Calu3 (cell line): ENCODE data around the gene ZNHIT3. TPM values are rescaled to one million over a fixed set of nuclear protein-coding genes. Genes with fewer than 3 reads are reported as not detected.
A peak's percentile ranks its signal among the peaks of the same experiment; 100 is the strongest.

Experiments
- BruUV-seq: library from RNA; stranded (reverse); fragments of 400-500 nt; replicated peaks from 2 replicates; lab custom pipeline; 2021; lab: Mats Ljungman, UMichigan
- CTCF ChIA-PET: fragments of 300-600 bp; sonication (Branson Sonifier 250); formaldehyde crosslinking; loops from one replicate; lab custom pipeline; 2022; ENCODE audit warnings: antibody characterized with exemption; lab: Charles Lee
- DNase-seq: peaks from one replicate; pipeline ENCODE4 v3.0.0; 2022
- H3K27ac Mint-ChIP-seq: one replicate; pipeline ENCODE4 v1.8.0; 2022; ENCODE audit warnings: mixed read lengths; ENCODE audit not compliant: unreplicated experiment
- H3K27me3 Mint-ChIP-seq: one replicate; pipeline ENCODE4 v1.8.0; 2022; ENCODE audit warnings: mixed read lengths; ENCODE audit not compliant: unreplicated experiment
- H3K36me3 Mint-ChIP-seq: one replicate; pipeline ENCODE4 v1.8.0; 2022; ENCODE audit warnings: mild to moderate bottlenecking, moderate library complexity, mixed read lengths; ENCODE audit not compliant: insufficient read depth, unreplicated experiment
- H3K4me1 Mint-ChIP-seq: one replicate; pipeline ENCODE4 v1.8.0; 2022; ENCODE audit warnings: mild to moderate bottlenecking, low read depth, mixed read lengths; ENCODE audit not compliant: unreplicated experiment
- H3K4me3 Mint-ChIP-seq: one replicate; pipeline ENCODE4 v1.8.0; 2022; ENCODE audit warnings: mild to moderate bottlenecking, low read depth, moderate library complexity, mixed read lengths; ENCODE audit not compliant: unreplicated experiment
- H3K9me3 Mint-ChIP-seq: one replicate; pipeline ENCODE4 v1.8.0; 2022; ENCODE audit warnings: low read depth, mixed read lengths; ENCODE audit not compliant: unreplicated experiment
- CTCF ChIP-seq: fragments of 200-600 bp; IDR thresholded peaks from one replicate; pipeline ENCODE4 v1.8.0; 2022; ENCODE audit warnings: antibody characterized with exemption; ENCODE audit not compliant: unreplicated experiment
- intact Hi-C: fragments of 100-400 bp; cut with micrococcal nuclease; formaldehyde crosslinking; loops from one replicate; pipeline ENCODE4 v1.10.0; 2022; ENCODE audit not compliant: unreplicated experiment
- total RNA-seq: library from RNA; stranded (reverse); gene quantifications from 2 replicates; pipeline ENCODE4 v1.2.3, GENCODE V29; 2022

The ZNHIT3 gene
- total RNA-seq, 1 experiment from 2014 or later: 32.6 TPM

GRCh38 chr17:36509272-36509985 is 22.9 kb downstream of the ZNHIT3 start:
- H3K27ac Mint-ChIP-seq: no peak overlapping the region
- TF ChIP-seq CTCF: no peak
- no peak overlapping the region for H3K4me3 Mint-ChIP-seq

GRCh38 chr17:36510636-36511035 is 24.2 kb downstream of the ZNHIT3 start:
- H3K27me3 Mint-ChIP-seq: no peaks in the 10 kb centered on the region
- intact Hi-C loops: no loop called here
- CTCF ChIA-PET: no interaction called here
- no peak for DNase-seq
- H3K36me3 Mint-ChIP-seq: peaks cover 36% of the 10 kb centered on the region
- no TSS peak for BruUV-seq
- no peak for TF ChIP-seq CTCF
- H3K9me3 Mint-ChIP-seq: no peaks in the 10 kb centered on the region
- H3K4me3 Mint-ChIP-seq: no peak overlapping the region
- H3K27ac Mint-ChIP-seq: no peak overlapping the region
- H3K4me1 Mint-ChIP-seq: no peaks in the 10 kb centered on the region

More at GRCh38 chr17:36509272-36509985, 22.9 kb downstream of the ZNHIT3 start:
- Mint-ChIP-seq H3K9me3 (no peaks in the 10 kb centered on the region), H3K27me3 (no peaks in the 10 kb centered on the region), H3K4me1 (no peaks in the 10 kb centered on the region), H3K36me3 (peaks cover 42% of the 10 kb centered on the region)
- DNase-seq: no peak
- BruUV-seq: no TSS peak
- CTCF ChIA-PET: no interaction called here
- intact Hi-C loops: no loop called here

- Mint-ChIP-seq H3K36me3 (peaks cover 32% of the 10 kb centered on the region), H3K27me3 (no peaks in the 10 kb centered on the region), H3K4me3 (no peak overlapping the region), H3K9me3 (no peaks in the 10 kb centered on the region), H3K4me1 (no peaks in the 10 kb centered on the region), H3K27ac (no peak overlapping the region)
- no peak for DNase-seq
- CTCF ChIA-PET: no interaction called here
- no TSS peak for BruUV-seq
- no peak for TF ChIP-seq CTCF
- intact Hi-C loops: no loop called here
These were observed 24.7 kb downstream of the ZNHIT3 start for GRCh38 chr17:36511216-36511615.

GRCh38 chr17:36512641-36513040 is 26.2 kb downstream of the ZNHIT3 start:
- intact Hi-C loops: no loop called here
- Mint-ChIP-seq H3K27me3 (no peaks in the 10 kb centered on the region), H3K9me3 (no peaks in the 10 kb centered on the region), H3K27ac (no peak overlapping the region), H3K36me3 (peaks cover 32% of the 10 kb centered on the region), H3K4me1 (no peaks in the 10 kb centered on the region), H3K4me3 (no peak overlapping the region)
- DNase-seq: no peak
- CTCF ChIA-PET: no interaction called here
- no peak for TF ChIP-seq CTCF
- TSS peak; percentile 8 for BruUV-seq
